Activated CD4-positive, alpha-beta T cell treated with anti-CD3 and anti-CD28 coated beads, Interleukin-2, amount 10 ng/mL, durations not matched to agents 7 days and 5 days (primary cell): ENCODE results near the gene C1orf210. TPM values are rescaled to one million over a fixed set of nuclear protein-coding genes. Genes with fewer than 3 reads are reported as not detected.

Experiments
- CTCF ChIA-PET: fragments of 350-600 bp; sonication (Branson Sonifier 250); formaldehyde crosslinking; loops from one replicate; lab custom pipeline; 2021; ENCODE audit warnings: antibody characterized with exemption; lab: Charles Lee
- POLR2A ChIA-PET: fragments of 350-600 bp; sonication (Branson Sonifier 250); formaldehyde crosslinking; loops from one replicate; lab custom pipeline; 2021; ENCODE audit warnings: antibody characterized with exemption; lab: Charles Lee
- DNase-seq: peaks from one replicate; pipeline ENCODE4 v3.0.0-alpha.2; 2020
- H3K27ac Mint-ChIP-seq: one replicate; pipeline ENCODE4 v1.8.0; 2021; ENCODE audit warnings: mild to moderate bottlenecking, moderate library complexity, mixed read lengths
- H3K27me3 Mint-ChIP-seq: one replicate; pipeline ENCODE4 v1.8.0; 2021; ENCODE audit warnings: mixed read lengths
- H3K36me3 Mint-ChIP-seq: one replicate; pipeline ENCODE4 v1.8.0; 2021; ENCODE audit warnings: low read depth, mixed read lengths
- H3K4me1 Mint-ChIP-seq: one replicate; pipeline ENCODE4 v1.8.0; 2021; ENCODE audit warnings: mixed read lengths
- H3K4me3 Mint-ChIP-seq: one replicate; pipeline ENCODE4 v1.8.0; 2021; ENCODE audit warnings: mild to moderate bottlenecking, moderate library complexity, mixed read lengths
- H3K9me3 Mint-ChIP-seq: one replicate; pipeline ENCODE4 v1.8.0; 2021; ENCODE audit warnings: mixed read lengths
- total RNA-seq, 2 experiments: library from RNA; stranded (reverse); gene quantifications; one replicate each; pipeline ENCODE4 v1.2.3, GENCODE V29; 2021

C1orf210 gene
- total RNA-seq, 2 experiments from 2014 or later = not detected

DNA sequence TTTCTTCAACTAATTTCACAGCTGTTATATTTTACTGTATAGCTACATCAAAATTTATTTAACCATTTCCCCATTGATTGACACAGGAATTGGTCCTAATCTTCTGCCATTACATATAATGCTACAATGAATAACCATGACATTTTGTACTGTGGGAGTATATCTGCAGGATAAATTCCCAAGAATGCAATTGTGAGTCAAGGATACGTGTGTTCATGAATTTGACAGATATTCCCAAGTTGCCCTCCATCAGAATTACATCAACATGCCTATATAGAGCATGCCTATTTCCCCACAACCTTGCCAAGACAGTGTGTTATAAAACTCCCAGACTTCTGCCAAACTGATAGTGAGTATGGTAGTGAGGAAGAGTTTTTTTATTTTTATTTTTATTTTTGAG, 12.7 kb upstream of the C1orf210 start:
- Mint-ChIP-seq H3K27me3 (no peaks in the 10 kb centered on the region), H3K27ac (no peak overlapping the region), H3K4me1 (peaks cover 26% of the 10 kb centered on the region), H3K36me3 (no peaks in the 10 kb centered on the region), H3K9me3 (no peaks in the 10 kb centered on the region), H3K4me3 (no peak overlapping the region)
- ChIA-PET CTCF (interaction anchor here (1.2 kb wide), 1 partner anchor 11 kb away, joined by 4 read pairs; no protein-coding TSS in a partner anchor), POLR2A (no interaction called here)
- DNase-seq = no peak

DNA sequence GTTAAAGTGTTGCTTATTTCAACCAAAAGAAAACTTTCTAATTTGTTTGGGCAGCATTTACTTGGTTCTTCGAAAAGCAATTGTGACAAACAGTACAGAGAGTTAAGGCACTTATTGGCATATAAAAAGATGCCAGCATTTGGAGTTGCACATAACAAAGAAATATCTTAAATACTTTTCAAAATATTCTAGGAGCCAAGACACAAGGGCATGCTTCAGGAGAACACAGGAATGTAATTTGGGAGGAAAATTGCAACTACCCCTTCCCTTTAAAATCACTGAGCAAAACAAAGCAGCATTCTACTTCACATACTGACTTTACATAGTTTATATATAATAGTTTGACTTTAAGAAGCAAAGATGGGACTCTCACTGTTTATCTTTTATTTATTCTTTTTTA, 10.8 kb upstream of the C1orf210 start:
- Mint-ChIP-seq H3K4me1 (peaks cover 26% of the 10 kb centered on the region), H3K9me3 (no peaks in the 10 kb centered on the region), H3K4me3 (no peak overlapping the region), H3K27ac (peak overlapping the region; percentile 87), H3K27me3 (no peaks in the 10 kb centered on the region), H3K36me3 (no peaks in the 10 kb centered on the region)
- ChIA-PET CTCF (no interaction called here), POLR2A (no interaction called here)
- no peak for DNase-seq

DNA sequence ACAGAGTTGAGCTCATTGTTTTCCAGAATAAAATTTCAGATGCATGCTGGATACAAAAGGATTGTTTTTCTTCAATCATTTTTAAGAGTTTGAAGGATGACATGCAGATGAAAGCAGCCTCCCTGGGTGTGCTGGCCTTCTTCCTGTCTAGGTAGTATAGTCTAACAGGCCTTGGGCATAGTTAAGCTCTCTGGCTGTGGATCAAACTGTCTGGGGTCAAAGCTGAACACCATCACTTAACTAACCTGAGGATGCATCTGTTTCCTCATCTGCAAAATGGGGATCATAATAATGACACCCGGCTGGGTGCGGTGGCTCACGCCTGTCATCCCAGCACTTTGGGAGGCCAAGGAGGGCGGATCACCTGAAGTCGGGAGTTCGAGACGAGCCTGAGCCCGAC, 9.4 kb upstream of the C1orf210 start:
- CTCF ChIA-PET = interaction anchor here (1.2 to 2.2 kb wide), 2 partner anchors 9 to 59 kb away, joined by 3 to 5 read pairs; partner anchors contain the start of gene C1orf210
- Mint-ChIP-seq H3K36me3 (no peaks in the 10 kb centered on the region), H3K27ac (peak overlapping the region; percentile 54), H3K4me1 (peaks cover 26% of the 10 kb centered on the region), H3K9me3 (no peaks in the 10 kb centered on the region), H3K4me3 (no peak overlapping the region), H3K27me3 (no peaks in the 10 kb centered on the region)
- DNase-seq = no peak
- POLR2A ChIA-PET = no interaction called here

DNA sequence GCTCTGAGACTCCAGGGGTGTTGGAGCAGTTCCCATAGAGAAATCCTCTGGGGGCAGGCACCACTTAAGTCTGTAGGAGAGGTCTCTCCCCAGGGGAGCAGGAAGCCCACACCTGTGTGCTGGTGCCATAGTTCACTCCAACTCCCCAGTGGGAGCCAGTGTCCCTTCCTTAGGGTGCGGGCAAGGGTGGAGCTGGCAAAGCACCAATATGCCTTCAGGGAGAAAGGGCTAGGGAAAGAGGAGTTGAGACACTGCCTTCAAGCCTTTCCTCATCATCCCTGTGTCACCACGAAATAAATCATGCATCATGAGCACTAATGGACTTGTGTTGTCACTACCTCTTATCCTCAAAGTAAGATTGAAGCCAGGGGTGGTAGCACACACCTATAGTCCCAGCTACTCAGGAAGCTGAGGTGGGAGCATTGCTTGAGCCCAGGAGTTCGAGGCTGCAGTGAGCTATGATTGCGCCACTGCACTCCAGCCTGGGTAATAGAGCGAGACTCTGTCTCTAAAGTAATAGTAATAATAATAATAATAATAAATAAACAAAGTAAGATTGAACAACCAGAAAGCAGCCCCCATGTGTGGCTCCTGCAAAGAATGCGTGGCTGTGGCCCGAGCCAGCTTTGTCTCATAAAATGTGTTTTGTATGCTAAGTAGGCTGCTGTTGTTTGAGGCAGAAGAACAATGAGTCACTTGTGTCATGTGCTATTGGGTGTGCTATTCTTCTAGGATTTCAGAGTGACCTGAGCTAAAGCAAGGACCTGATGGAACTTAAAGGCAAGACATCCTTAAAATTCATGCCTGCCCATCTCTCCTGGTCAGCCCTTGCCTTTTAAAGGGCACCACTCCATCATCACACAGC, 8.7 kb upstream of the C1orf210 start:
- Mint-ChIP-seq H3K27me3 (no peaks in the 10 kb centered on the region), H3K36me3 (no peaks in the 10 kb centered on the region), H3K9me3 (no peaks in the 10 kb centered on the region), H3K4me3 (no peak overlapping the region), H3K27ac (peak overlapping the region; percentile 54), H3K4me1 (peaks cover 26% of the 10 kb centered on the region)
- ChIA-PET CTCF (interaction anchor here (1.2 to 2.2 kb wide), 3 partner anchors 9 to 58 kb away, joined by 3 to 5 read pairs (median 4); partner anchors contain the start of gene C1orf210), POLR2A (no interaction called here)
- DNase-seq = no peak

DNA sequence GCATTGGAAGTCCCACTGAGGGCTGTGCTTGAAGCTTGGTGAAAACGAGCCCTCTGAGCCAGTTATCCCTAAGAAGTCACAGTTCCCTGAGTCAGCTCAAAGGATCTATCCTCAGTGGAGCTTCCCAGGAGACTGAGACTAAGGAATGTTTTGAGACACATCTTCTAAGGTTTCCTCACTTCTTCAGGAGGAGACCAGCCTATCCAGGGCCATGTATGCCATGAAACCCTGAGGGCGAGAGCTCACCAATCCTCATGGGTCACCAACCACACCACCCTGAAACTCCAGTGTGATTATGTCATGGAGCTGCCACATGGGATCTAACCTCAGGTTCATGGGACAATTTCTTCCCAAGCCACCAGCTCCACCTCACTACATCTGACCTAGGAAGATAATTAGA, 7.8 kb upstream of the C1orf210 start:
- ChIA-PET POLR2A (no interaction called here), CTCF (interaction anchor here (1.4 to 2.2 kb wide), 2 partner anchors 8 to 24 kb away, joined by 4 to 5 read pairs; partner anchors contain the start of gene C1orf210)
- no peaks in the 10 kb centered on the region for H3K9me3 Mint-ChIP-seq
- DNase-seq = no peak
- H3K27ac Mint-ChIP-seq = peak overlapping the region; percentile 46
- no peak overlapping the region for H3K4me3 Mint-ChIP-seq
- peaks cover 26% of the 10 kb centered on the region for H3K4me1 Mint-ChIP-seq
- no peaks in the 10 kb centered on the region for H3K36me3 Mint-ChIP-seq
- peaks cover 3% of the 10 kb centered on the region for H3K27me3 Mint-ChIP-seq

DNA sequence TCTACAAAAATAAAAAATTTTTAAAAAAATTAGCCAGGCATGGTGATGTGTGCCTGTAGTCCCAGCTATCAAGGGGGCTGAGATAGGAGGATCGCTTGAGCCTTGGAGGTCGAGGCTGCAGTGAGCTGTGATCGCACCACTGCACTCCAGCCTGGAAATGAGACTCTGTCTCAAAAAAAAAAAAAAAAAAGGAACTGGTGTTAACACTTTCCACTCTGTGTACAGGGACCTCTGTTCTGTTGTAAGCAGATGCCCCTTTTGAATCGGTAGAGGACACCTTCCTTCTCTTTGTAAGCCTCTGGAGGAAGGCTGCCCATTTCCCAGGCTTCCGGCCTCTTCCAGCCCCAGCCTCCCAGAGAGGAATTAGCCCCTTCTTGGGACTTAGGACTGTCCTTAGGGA, 7.3 kb upstream of the C1orf210 start:
- Mint-ChIP-seq H3K36me3 (no peaks in the 10 kb centered on the region), H3K27me3 (peaks cover 5% of the 10 kb centered on the region), H3K27ac (no peak overlapping the region), H3K4me3 (no peak overlapping the region), H3K4me1 (peaks cover 26% of the 10 kb centered on the region), H3K9me3 (no peaks in the 10 kb centered on the region)
- ChIA-PET CTCF (interaction anchor here (1.4 kb wide), 1 partner anchor 24 kb away, joined by 4 read pairs; no protein-coding TSS in a partner anchor), POLR2A (no interaction called here)
- DNase-seq = no peak

DNA sequence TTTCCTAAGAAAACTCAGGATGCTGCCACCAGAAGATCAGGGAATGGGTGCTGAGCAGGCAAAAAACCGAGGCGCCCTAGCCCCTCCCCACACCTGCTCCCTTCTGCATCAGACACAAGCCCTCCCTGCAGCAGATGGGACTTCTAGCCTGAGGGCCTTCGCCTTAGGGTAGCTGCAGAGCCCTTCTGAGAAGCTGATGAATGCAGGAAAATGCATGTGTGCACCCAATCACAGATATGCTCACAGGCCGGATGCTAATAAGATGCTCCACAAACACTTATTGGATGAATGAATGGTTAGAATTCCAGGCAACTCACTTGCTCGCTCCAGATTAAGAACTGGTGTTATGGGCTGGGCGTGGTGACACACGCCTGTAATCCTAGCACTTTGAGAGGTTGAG, 6.8 kb upstream of the C1orf210 start:
- H3K4me3 Mint-ChIP-seq = no peak overlapping the region
- DNase-seq = no peak
- H3K4me1 Mint-ChIP-seq = peaks cover 26% of the 10 kb centered on the region
- ChIA-PET CTCF (interaction anchor here (1.4 kb wide), 1 partner anchor 25 kb away, joined by 4 read pairs; no protein-coding TSS in a partner anchor), POLR2A (no interaction called here)
- peaks cover 10% of the 10 kb centered on the region for H3K27me3 Mint-ChIP-seq
- no peaks in the 10 kb centered on the region for H3K9me3 Mint-ChIP-seq
- H3K27ac Mint-ChIP-seq = no peak overlapping the region
- no peaks in the 10 kb centered on the region for H3K36me3 Mint-ChIP-seq

DNA sequence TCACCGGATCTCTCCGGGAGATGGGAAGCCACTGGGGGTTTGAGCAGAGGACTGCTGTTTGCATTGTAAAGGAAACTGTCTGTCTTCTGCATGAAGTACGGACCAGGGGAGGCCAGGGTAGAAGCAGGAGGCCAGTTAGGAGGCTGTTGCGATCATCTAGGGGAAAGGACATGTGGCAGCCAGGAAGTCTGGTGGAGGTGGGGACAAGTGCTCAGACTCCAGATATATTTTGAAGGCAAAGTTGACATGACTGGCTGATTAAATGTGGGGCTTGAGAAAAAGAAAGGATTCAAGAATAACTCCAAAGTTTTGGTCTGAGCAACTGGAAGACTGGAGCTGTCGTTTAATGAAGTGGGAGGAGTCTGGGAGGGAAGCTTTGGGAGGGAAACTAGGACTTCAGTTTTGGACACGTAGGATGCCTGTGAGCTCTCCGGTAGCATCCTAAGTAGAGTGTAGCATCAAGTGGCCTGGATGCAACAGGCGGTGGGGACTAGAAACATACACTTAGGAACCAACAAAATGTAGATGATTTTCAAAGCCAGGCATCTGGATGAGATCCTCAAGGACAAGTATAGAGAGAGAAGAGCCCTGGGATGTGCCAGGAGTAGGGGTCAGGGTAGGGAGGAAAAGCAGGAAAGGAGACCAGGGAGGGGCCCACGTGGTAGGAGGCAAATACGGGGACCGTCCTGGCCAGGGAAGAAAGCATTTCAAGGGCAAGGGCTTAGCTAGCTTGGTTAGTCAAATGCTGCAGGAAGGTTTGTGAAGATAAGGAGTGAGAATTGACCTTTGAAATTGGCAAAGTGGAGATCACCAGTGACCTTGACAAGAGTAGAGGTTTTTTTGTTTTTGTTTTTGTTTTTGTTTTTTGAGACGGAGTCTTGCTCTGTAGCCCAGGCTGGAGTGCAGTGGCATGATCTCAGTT, 3.7 kb upstream of the C1orf210 start:
- Mint-ChIP-seq H3K27me3 (peaks cover 12% of the 10 kb centered on the region), H3K9me3 (no peaks in the 10 kb centered on the region), H3K4me3 (no peak overlapping the region), H3K4me1 (peaks cover 2% of the 10 kb centered on the region), H3K27ac (no peak overlapping the region), H3K36me3 (no peaks in the 10 kb centered on the region)
- DNase-seq = no peak
- ChIA-PET POLR2A (no interaction called here), CTCF (no interaction called here)

DNA sequence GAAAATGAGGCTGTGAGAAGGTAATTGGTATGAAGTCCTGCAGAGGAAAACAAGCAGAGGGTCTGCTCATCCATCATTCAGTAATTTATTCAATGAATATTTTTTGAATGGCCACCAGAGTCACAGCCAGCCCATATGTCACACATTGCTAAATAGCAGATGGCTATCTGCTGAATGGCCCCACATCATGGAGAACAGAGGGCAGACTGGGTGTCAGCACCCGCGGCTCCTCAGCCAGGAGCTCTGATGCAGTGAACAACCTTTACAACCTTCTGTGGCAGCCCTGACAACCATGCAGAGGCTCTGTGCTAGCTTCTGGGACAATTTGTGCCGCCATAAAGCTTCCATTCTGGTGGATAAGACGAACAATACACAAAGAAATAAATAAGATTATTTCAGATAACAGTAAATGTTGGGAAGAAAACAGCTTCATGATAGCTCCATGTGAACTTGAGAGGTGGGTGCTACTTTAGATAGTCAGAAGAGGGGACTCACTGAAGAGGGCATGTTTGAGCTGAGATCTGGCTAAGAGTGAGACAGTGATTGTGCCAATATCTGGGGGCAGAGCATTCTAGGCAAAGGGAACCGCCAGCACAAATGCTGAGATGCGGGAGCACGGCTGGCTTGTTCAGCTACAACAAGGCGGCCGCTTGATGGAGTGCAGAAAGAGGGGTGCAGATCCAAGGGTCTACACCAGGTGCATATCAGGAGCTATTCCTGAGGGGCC, 2.8 kb upstream of the C1orf210 start:
- no peaks in the 10 kb centered on the region for H3K9me3 Mint-ChIP-seq
- ChIA-PET POLR2A (no interaction called here), CTCF (interaction anchor here (1.0 kb wide), 1 partner anchor 127 kb away, joined by 3 read pairs; no protein-coding TSS in a partner anchor)

DNA sequence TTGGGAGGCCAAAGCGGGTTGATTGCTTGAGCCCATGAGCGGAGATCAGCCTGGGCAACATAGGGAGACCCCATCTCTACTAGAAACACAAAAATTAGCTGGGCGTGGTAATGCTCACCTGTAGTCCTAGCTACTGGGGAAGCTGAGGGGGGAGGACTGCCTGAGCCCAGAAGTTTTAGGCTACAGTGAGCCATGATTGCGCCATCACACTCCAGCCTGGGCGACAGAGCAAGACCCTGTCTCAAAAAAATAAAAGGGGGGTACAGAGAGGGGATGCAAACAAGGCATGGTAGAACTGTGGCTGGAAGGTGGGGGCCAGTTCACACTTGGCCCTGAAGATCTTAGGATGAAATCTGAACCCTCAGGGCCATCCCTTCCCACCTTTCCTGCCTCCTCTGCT, 1.2 kb upstream of the C1orf210 start:
- Mint-ChIP-seq H3K27me3 (peaks cover 12% of the 10 kb centered on the region), H3K36me3 (no peaks in the 10 kb centered on the region), H3K4me1 (no peaks in the 10 kb centered on the region), H3K9me3 (no peaks in the 10 kb centered on the region), H3K4me3 (no peak overlapping the region), H3K27ac (no peak overlapping the region)
- ChIA-PET CTCF (interaction anchor here (0.6 kb wide), 1 partner anchor 43 kb away, joined by 4 read pairs; no protein-coding TSS in a partner anchor), POLR2A (no interaction called here)
- no peak for DNase-seq

More for the DNA sequence above, 2.8 kb upstream of the C1orf210 start:
- no peak overlapping the region for H3K4me3 Mint-ChIP-seq
- H3K27me3 Mint-ChIP-seq = peaks cover 12% of the 10 kb centered on the region
- DNase-seq = no peak
- H3K27ac Mint-ChIP-seq = no peak overlapping the region
- H3K4me1 Mint-ChIP-seq = no peaks in the 10 kb centered on the region
- no peaks in the 10 kb centered on the region for H3K36me3 Mint-ChIP-seq

DNA sequence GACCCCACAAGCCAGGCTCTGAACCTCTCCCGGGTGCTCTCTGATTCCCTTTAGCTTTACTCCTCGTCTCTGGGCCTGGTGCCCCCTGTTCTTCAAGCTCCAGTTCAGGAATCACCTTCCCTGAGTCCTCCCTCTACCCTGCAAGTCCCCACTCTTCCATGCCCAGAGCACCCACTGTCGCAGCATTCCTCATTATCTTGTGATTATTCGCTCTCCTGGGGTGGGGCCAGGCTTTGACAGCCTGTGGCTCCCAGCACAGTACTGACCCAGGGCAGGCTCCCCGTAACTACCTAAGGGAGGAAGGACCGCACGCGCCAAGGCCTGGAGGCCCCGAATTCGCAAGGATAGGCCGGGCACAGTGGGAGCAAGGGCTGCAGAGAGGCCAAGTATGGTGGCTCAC, 734 bp upstream of the C1orf210 start:
- POLR2A ChIA-PET = no interaction called here

DNA sequence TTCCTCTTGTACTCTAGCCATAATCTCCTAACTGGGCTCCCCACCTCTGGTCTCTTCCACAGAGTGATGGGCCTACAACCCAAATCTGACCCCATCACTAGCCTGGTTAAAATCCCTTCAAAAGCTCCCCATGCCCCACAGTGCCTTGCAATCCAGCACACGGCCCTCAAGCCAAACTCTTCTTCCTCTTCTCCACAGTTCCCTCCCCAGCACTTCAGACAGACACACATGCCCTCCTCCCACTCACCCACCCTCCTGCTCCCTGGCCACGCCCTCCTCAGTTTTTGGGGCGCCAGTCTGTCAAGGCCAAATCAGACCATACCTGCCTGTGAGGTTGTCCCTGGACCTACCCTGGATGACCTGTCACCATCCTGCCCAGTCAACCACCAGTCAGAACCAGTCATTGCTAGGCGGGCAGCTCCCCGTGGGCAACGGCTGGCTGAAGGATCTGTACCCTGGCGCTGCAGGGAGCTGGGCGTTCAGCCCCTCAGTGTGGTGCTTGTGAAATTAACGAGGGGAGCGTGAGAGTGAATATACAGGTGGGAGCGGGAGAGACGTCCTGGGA, 753 bp downstream of the C1orf210 start:
- H3K4me1 Mint-ChIP-seq = no peaks in the 10 kb centered on the region
- H3K36me3 Mint-ChIP-seq = no peaks in the 10 kb centered on the region
- CTCF ChIA-PET = interaction anchor here (1.3 to 2.4 kb wide), 2 partner anchors 10 to 27 kb away, joined by 3 to 9 read pairs; no protein-coding TSS in a partner anchor
- no peaks in the 10 kb centered on the region for H3K9me3 Mint-ChIP-seq
- POLR2A ChIA-PET = no interaction called here
- DNase-seq = no peak
- H3K27me3 Mint-ChIP-seq = peaks cover 15% of the 10 kb centered on the region
- no peak overlapping the region for H3K4me3 Mint-ChIP-seq
- no peak overlapping the region for H3K27ac Mint-ChIP-seq

More for the DNA sequence above, 734 bp upstream of the C1orf210 start:
- CTCF ChIA-PET = interaction anchor here (0.6 to 1.3 kb wide), 3 partner anchors 8 to 43 kb away, joined by 3 to 5 read pairs (median 4); no protein-coding TSS in a partner anchor
- Mint-ChIP-seq H3K9me3 (no peaks in the 10 kb centered on the region), H3K27me3 (peaks cover 12% of the 10 kb centered on the region), H3K4me3 (no peak overlapping the region), H3K36me3 (no peaks in the 10 kb centered on the region), H3K4me1 (no peaks in the 10 kb centered on the region), H3K27ac (no peak overlapping the region)
- no peak for DNase-seq
